HepG2 (cell line): ENCODE data around the gene IQGAP3. TPM values are rescaled to one million over a fixed set of nuclear protein-coding genes. Genes with fewer than 3 reads are reported as not detected.

Experiments
- ATAC-seq: fragments of 200-7000 bp; cut with Tn5 transposase; 3 replicates; pipeline ENCODE4 v1.9.1; 2020; ENCODE audit warnings: mild to moderate bottlenecking, moderate library complexity
- BruUV-seq: library from RNA; stranded (reverse); fragments of 400-500 nt; replicated peaks from 2 replicates; lab custom pipeline; 2021; lab: Mats Ljungman, UMichigan
- CTCF ChIA-PET: fragments of 300-600 bp; formaldehyde crosslinking; extraction: SDS; loops from one replicate; lab custom pipeline; 2021; ENCODE audit warnings: low total read pairs, inconsistent platforms, low intra/inter-chr PET ratio; lab: Yijun Ruan, JAX
- POLR2A ChIA-PET: fragments of 350-600 bp; sonication (Branson Sonifier 250); formaldehyde crosslinking; loops from one replicate; lab custom pipeline; 2020; ENCODE audit warnings: antibody characterized with exemption, inconsistent platforms; lab: Yijun Ruan, JAX
- DNase-seq: peaks from one replicate; pipeline ENCODE4 v3.0.0-alpha.2; 2015; ENCODE audit warnings: low spot score
- FAIRE-seq: peaks from 3 replicates; lab custom pipeline; 2011; peaks lifted over from hg19 to GRCh38; lab: Jason Lieb, UNC
- H2AFZ ChIP-seq: one replicate; pipeline ENCODE4 v1.6.1; 2011; ENCODE audit warnings: low read length, inconsistent platforms
- H3K27ac ChIP-seq: fragments of 300-600 bp; 3 replicates; pipeline ENCODE4 v1.8.0; 2011; ENCODE audit warnings: mixed run types, mild to moderate bottlenecking, mixed read lengths, low read length, inconsistent platforms; ENCODE audit not compliant: insufficient read depth; ENCODE audit errors: extremely low read length
- H3K27me3 ChIP-seq, 2 experiments: fragments of 200-600 bp in 1 of 2; 2 replicates in 1 of 2; 3 replicates in 1 of 2; pipeline versions ENCODE4 v1.6.0 to v1.8.0; 2011; ENCODE audit warnings: low read length in 2 of 2, mild to moderate bottlenecking in 2 of 2, moderate library complexity in 2 of 2, inconsistent platforms in 1 of 2; ENCODE audit not compliant: insufficient read depth in 2 of 2, control insufficient read depth in 1 of 2
- H3K36me3 ChIP-seq, 2 experiments: fragments of 200-600 bp in 1 of 2; replicated peaks in 1 of 2; 2 replicates in 1 of 2; 3 replicates in 1 of 2; pipeline versions ENCODE4 v1.5.1 to v1.8.0; 2011; ENCODE audit warnings: low read length in 2 of 2, inconsistent platforms in 1 of 2; ENCODE audit not compliant: insufficient read depth in 2 of 2, control insufficient read depth in 1 of 2
- H3K4me1 ChIP-seq: 2 replicates; pipeline ENCODE4 v1.5.1; 2012; ENCODE audit warnings: low read length, inconsistent platforms; ENCODE audit not compliant: insufficient read depth
- H3K4me2 ChIP-seq: 2 replicates; pipeline ENCODE4 v1.6.0; 2011; ENCODE audit warnings: low read depth, low read length, inconsistent platforms
- H3K4me3 ChIP-seq, 3 experiments: fragments of 200-600 bp in 1 of 3; sonication (generic), shearing (Covaris generic) in 1 of 3; replicated peaks in 1 of 3; 2 replicates each; pipeline ENCODE4 v1.5.1; 2011 to 2016; ENCODE audit warnings: low read length in 3 of 3, inconsistent platforms in 2 of 3, low read depth in 2 of 3, mild to moderate bottlenecking in 2 of 3, control low read depth in 1 of 3, mixed read lengths in 1 of 3; ENCODE audit not compliant: insufficient read depth in 1 of 3
- H3K79me2 ChIP-seq: one replicate; pipeline ENCODE4 v1.6.1; 2011; ENCODE audit warnings: low read length, inconsistent platforms; ENCODE audit not compliant: insufficient read depth
- H3K9ac ChIP-seq: 2 replicates; pipeline ENCODE4 v1.6.0; 2011; ENCODE audit warnings: mild to moderate bottlenecking, low read depth, low read length, inconsistent platforms; ENCODE audit not compliant: insufficient read depth
- H3K9me3 ChIP-seq: 2 replicates; pipeline ENCODE4 v1.5.1; 2012; ENCODE audit warnings: mild to moderate bottlenecking, low read length
- H4K20me1 ChIP-seq: 2 replicates; pipeline ENCODE4 v1.6.0; 2011; ENCODE audit warnings: inconsistent platforms, mild to moderate bottlenecking, low read length, moderate library complexity; ENCODE audit not compliant: insufficient read depth
- CHD2 ChIP-seq: IDR thresholded peaks from 2 replicates; pipeline ENCODE4 v1.6.1; 2011; ENCODE audit warnings: low read depth, low read length, improper control_type of control experiment
- DZIP1 ChIP-seq: sonication (generic); formaldehyde crosslinking; IDR thresholded peaks from 2 replicates; pipeline ENCODE4 v1.5.0; 2020; ENCODE audit warnings: mild to moderate bottlenecking, missing genetic modification reagents
- HNRNPL ChIP-seq: fragments of 200-400 bp; formaldehyde crosslinking; IDR thresholded peaks from 2 replicates; pipeline ENCODE4 v1.6.1; 2017; ENCODE audit warnings: mild to moderate bottlenecking, low read depth, low read length
- MLX ChIP-seq: IDR thresholded peaks from 2 replicates; pipeline ENCODE4 v1.6.1; 2016
- SOX13 ChIP-seq, 3 experiments: fragments of 450-650 bp in 1 of 3; sonication (generic) in 1 of 3; formaldehyde crosslinking in 1 of 3; IDR thresholded peaks in 2 of 3; conservative IDR thresholded peaks in 1 of 3; 2 replicates each; pipeline versions ENCODE4 v1.5.0 to v1.6.1; 2016 to 2020; ENCODE audit warnings: antibody characterized with exemption in 1 of 3, mild to moderate bottlenecking in 1 of 3, missing compliant biosample characterization in 1 of 3, missing genetic modification reagents in 1 of 3, moderate library complexity in 1 of 3
- ZFP82 ChIP-seq: sonication (generic); formaldehyde crosslinking; IDR thresholded peaks from 2 replicates; pipeline ENCODE4 v1.5.1; 2020; ENCODE audit warnings: mild to moderate bottlenecking, missing genetic modification reagents, borderline replicate concordance
- ZFP90 ChIP-seq: sonication (generic); formaldehyde crosslinking; IDR thresholded peaks from 2 replicates; pipeline ENCODE4 v1.8.0; 2022; ENCODE audit warnings: missing genetic modification reagents, mild to moderate bottlenecking, inconsistent platforms, borderline replicate concordance
- ZNF124 ChIP-seq: sonication (generic); formaldehyde crosslinking; IDR thresholded peaks from 2 replicates; pipeline ENCODE4 v1.4.0; 2020; ENCODE audit warnings: missing genetic modification reagents
- WGBS: methylation state at CpG from one replicate; pipeline ENCODE4 v1.1.6; 2017; ENCODE audit warnings: low lambda C conversion rate; 5-methylcytosine and 5-hydroxymethylcytosine counted together
- in situ Hi-C: cut with HindIII; loops from 2 replicates; pipeline ENCODE4 v1.10.0; 2017; ENCODE audit warnings: low pct_unique_long_range_greater_than_20kb; ENCODE audit not compliant: extremely low pct_ligation_motif_present
- intact Hi-C: fragments of 100-400 bp; cut with micrococcal nuclease; formaldehyde crosslinking; loops from one replicate; pipeline ENCODE4 v1.10.0; 2022; ENCODE audit not compliant: unreplicated experiment
- polyA plus RNA-seq, 8 experiments: library from polyadenylated mRNA; depleted of rRNA in 3 of 8; stranded (reverse) in 7 of 8; unstranded in 1 of 8; fragments of >200 nt; fragmentation: Illumina TruSeq in 4 of 8; extraction: Trizol in 4 of 8; gene quantifications; 2 replicates each; pipeline versions ENCODE4 v1.2.1 to v1.2.3, GENCODE V29; 2011 to 2016; ENCODE audit warnings: low read depth in 4 of 8, missing spikeins in 1 of 8, mixed read lengths in 1 of 8; ENCODE audit not compliant: insufficient read depth in 1 of 8
- total RNA-seq, 5 experiments: library from RNA; depleted of rRNA; stranded (reverse); fragments of >200 nt; fragmentation: Illumina TruSeq; extraction: Trizol; gene quantifications; 2 replicates each; pipeline ENCODE4 v1.2.3, GENCODE V29; 2016; ENCODE audit warnings: low read depth in 1 of 5
- TF ChIP-seq, protein P1 (sequence below): IDR thresholded peaks from 2 replicates; pipeline ENCODE4 v1.6.1; 2018; ENCODE audit warnings: missing genetic modification reagents, mild to moderate bottlenecking, missing compliant biosample characterization

The IQGAP3 gene
- total and polyA plus RNA-seq, 2 of the 13 experiments (the other 11 are each of a cell fraction or from before 2014, with no cell fraction given): 13.5 to 14.1 TPM

DNA sequence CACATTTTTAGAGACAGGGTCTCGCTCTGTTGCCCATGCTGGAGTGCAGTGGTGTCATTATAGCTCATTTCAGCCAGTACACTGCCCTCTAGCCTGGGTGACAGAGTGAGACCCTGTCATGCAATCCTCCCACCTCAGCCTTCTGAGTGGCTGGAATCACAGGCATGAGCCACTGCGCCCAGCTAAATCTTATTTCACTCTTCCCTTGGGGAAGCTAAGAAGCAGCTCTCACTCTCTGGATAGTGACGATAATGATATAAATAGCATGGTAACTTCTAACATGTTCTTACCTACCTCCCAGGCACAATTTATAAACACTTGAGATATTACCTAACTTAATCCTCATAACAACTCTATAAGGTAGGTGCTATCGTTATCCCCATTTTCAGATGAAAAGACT is 24.9 kb downstream of the IQGAP3 start:
- Histone ChIP-seq H3K36me3 (peaks cover 4 to 29% of the 10 kb centered on the region in 2 experiments; a peak in 4 of 5 replicates), H3K27me3 (no peaks in the 10 kb centered on the region), H3K4me3 (no peak overlapping the region), H3K4me1 (peaks cover 15% of the 10 kb centered on the region), H3K27ac (no peak overlapping the region), H3K9me3 (no peaks in the 10 kb centered on the region), H3K79me2 (no peaks in the 10 kb centered on the region), H4K20me1 (no peaks in the 10 kb centered on the region), H3K9ac (no peak overlapping the region), H3K4me2 (no peak overlapping the region), H2AFZ (no peak overlapping the region)
- DNase-seq (no peak), FAIRE-seq (no peak), ATAC-seq (no peak)
- in situ Hi-C loops (no loop called here), intact Hi-C loops (no loop called here)
- POLR2A ChIA-PET: no interaction called here
- TF ChIP-seq ZFP82 (CRISPR knock-in tag) (no peak), CHD2 (no peak), SOX13 (IDR thresholded peaks at IDR 0.05) (no peak), SOX13 (CRISPR knock-in tag; conservative IDR thresholded peaks at IDR 0.05 in 1 of 2, IDR thresholded peaks at IDR 0.05 in 1 of 2) (no peak), MLX (CRISPR knock-in tag) (no peak), DZIP1 (CRISPR knock-in tag) (no peak), ZNF124 (CRISPR knock-in tag) (no peak), ZFP90 (CRISPR knock-in tag) (no peak), HNRNPL (no peak)
- TF ChIP-seq, protein P1, sequence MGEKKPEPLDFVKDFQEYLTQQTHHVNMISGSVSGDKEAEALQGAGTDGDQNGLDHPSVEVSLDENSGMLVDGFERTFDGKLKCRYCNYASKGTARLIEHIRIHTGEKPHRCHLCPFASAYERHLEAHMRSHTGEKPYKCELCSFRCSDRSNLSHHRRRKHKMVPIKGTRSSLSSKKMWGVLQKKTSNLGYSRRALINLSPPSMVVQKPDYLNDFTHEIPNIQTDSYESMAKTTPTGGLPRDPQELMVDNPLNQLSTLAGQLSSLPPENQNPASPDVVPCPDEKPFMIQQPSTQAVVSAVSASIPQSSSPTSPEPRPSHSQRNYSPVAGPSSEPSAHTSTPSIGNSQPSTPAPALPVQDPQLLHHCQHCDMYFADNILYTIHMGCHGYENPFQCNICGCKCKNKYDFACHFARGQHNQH (CRISPR knock-in tag): no peak
- CTCF ChIA-PET: no interaction called here
- 97% methylated on average over 4 of the region's 4 CpGs for WGBS
- BruUV-seq: no TSS peak
